RPMI8226 (cell line): Measurements from ENCODE around the gene FAM53A.

Experiments used
- DNase-seq: peaks from one replicate; pipeline ENCODE4 v3.0.0-alpha.2; 2015

The FAM53A gene, protein sequence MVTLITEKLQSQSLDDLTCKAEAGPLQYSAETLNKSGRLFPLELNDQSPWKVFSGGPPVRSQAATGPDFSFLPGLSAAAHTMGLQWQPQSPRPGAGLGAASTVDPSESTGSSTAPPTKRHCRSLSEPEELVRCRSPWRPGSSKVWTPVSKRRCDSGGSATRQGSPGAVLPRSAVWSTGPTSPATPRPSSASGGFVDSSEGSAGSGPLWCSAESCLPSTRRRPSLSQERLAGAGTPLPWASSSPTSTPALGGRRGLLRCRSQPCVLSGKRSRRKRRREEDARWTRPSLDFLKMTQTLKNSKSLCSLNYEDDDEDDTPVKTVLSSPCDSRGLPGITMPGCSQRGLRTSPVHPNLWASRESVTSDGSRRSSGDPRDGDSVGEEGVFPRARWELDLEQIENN

DNA sequence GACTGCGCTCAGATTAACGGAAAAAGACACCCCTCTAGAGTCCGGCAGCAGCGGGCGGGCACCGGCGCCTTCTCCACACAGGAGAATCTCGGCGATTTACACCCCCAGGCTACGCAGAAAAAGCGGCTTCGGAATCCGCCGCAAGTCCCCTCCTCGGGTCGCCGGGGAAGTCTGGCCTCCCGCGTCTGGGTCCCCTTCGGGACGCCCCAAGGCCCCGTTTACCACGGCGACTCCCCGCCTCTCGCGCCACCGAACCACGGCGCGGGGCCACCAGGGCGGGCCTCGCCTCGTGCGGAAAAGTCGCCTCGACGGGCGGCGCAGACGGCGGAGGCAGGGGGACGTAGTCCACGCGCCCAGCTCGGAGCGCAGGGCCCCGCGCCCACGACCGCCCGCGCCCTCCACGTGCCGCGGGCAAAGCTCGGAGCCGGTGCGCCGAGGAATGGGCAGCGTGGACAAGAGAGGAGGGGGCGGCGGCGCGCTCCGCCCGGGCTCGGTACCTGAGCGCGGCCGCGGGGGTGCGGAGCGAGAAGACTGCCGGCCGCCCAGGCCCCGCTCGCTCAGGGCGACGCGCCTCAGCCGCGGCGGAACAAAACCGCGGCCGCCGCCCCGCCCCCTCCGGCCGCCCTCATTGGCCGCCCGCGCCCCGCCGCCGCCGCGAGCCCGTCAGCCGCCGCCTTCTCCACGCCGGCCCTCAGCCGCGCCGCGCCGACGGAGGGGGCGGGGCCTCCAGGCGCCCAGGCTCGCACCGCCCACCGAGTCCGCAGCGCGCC, at the start of gene FAM53A:
TSS of gene FAM53A (minus strand) at position 578 of the 770 bp plus-strand sequence. CDS start 15,572 bp downstream, outside the sequence.
- peak; percentile 87 for DNase-seq

DNA sequence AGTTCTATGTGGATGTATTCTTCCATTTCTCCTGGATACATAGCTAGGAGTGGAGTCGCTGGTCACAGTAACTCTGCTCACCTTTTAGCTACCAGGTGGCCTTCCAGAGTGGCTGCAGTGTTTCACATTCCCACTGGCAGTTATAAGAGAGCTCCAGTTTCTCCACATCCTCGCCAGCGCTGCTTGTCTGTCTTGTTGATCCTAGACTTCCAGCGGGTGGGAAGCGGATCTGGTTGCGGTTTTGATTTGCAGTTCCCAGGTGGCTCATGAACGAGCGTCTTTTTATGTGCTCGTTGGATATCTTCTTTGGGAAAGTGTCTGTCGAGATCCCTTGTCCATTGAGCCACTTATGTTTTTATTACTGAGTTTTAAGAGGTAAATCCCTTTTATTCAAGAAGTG, 48.8 kb upstream of the FAM53A start:
- no peak for DNase-seq

DNA sequence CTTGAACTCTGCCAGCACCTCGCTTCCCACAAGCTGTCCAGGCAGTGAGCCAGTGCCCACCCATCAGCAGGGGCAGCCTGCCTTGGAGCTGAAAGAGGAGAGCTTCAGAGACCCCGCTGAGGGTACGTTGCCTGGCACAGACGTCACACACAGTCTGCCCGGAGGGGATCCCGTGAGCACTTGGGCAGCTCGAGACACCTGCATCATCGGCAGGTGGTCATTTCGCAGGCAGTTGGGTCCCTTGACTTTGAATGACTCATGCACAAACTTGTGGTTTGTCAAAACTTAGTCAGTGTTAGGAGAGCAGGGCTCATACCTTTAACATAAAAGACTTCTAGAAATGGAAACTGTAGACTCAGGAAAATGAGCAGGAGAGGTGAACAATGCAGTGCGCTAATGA, 47.1 kb upstream of the FAM53A start:
- DNase-seq: no peak

DNA sequence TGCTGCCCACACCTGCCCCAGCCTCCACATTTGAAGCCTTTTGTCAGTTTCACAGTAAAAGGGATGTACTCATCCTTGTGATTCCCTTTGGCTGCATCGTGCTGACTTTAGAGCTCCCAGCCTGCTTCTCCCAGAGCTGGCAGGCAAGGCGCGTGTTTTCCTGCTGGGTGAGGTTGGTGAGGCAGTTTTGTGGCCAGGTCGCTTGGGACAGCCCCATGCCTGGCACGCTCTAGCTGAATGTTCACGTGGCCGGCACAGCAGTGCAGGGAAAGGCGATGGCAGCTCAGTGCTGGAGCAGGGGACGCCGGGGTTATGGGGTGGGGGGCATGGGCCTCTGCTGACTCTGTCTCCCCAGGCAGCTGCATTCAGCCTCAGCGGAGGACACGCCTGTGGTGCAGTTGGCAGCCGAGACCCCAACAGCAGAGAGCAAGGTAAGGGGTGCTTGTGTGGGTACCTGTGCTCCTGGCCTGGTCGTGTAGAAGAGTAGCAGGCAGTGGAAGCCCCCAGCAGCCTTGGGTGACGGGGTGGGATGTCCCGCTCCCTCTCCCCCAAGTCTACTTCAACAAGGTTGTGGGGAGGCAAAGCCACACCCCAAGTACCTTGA, 46.5 kb upstream of the FAM53A start:
- no peak for DNase-seq

DNA sequence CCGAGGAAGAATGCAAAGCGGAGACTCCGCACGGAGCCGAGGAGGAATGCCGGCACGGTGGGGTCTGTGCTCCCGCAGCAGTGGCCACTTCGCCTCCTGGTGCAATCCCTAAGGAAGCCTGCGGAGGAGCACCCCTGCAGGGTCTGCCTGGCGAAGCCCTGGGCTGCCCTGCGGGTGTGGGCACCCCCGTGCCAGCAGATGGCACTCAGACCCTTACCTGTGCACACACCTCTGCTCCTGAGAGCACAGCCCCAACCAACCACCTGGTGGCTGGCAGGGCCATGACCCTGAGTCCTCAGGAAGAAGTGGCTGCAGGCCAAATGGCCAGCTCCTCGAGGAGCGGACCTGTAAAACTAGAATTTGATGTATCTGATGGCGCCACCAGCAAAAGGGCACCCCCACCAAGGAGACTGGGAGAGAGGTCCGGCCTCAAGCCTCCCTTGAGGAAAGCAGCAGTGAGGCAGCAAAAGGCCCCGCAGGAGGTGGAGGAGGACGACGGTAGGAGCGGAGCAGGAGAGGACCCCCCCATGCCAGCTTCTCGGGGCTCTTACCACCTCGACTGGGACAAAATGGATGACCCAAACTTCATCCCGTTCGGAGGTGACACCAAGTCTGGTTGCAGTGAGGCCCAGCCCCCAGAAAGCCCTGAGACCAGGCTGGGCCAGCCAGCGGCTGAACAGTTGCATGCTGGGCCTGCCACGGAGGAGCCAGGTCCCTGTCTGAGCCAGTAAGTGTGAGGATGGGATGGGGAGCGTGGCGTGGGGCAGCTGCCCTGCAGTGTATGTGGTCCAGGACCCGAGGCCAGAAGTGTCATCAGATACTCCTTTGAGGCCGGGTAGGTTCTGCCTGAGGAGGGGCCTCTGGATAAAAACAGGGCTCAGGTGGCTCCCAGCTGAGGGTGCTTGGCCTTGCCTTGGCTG, 44.2 kb upstream of the FAM53A start:
- no peak for DNase-seq

DNA sequence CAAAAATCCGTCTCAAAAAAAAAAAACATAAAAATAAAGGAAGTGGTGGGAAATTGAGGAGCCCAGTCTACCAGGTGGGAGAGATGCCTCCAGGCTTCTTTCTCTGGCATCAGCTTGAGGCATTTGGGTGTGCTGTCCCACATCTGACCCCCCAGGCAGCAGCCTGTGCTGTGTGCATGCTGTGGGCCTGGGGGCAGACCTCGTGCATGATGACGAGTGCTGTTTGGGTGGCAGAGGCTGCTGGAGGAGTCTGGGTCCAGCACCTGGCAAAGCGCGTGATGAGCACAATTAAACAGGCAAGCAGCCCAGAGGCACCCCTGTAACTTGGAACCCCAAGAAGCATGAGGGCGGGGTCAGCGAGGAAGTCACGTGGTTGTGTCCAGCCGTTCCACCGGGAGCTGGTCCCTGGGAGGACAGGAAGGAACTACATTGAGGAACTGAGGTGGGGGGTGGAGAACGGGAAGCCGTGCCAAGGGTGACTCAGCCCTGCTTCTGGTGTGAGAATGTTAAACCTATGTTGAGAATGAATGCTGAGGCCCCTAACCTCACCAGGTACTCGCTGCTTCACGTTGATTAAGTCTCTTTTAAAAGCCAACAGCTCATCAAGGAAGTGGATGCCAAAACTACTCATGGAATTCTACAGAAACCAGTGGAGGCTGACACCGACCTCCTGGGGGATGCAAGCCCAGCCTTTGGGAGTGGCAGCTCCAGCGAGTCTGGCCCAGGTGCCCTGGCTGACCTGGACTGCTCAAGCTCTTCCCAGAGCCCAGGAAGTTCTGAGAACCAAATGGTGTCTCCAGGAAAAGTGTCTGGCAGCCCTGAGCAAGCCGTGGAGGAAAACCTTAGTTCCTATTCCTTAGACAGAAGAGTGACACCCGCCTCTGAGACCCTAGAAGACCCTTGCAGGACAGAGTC, 43.3 kb upstream of the FAM53A start:
- no peak for DNase-seq

DNA sequence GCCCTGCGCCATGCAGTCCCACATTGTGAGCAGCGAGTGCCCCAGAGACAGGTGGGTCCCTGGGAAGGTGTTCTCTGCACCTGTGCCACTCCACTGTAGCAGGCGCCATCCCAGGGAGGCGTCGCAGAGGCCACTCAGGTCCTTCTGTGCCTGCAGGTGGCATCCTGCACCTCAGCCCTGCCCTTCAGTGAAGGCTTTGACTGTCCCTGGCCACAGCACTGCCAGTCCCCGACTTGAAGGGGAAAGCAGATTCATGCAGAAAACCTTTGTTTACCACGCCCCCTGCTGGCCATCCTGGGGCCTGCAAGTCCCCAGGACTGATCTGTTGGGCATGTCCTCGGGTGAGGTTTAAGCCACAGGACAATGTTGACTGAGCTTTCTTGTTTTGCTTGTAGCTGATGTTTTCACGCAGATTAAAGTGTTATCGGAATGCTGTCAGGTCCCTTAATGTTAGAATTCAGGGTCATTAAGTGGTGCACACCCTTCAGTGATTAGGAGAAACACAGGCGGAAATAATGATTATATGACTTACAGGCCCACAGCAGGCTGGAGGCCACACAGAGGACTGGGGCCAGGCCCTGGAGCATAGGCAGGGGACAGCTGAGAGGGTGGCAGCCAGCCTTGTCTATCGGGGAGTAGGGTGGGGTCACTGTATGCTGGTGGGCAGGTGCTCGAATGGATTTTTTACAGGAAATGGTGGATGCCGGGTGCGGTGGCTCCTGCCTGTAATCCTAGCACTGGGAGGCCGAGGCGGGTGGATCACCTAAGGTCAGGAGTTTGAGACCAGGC, 42.2 kb upstream of the FAM53A start:
- DNase-seq: peak; percentile 79

DNA sequence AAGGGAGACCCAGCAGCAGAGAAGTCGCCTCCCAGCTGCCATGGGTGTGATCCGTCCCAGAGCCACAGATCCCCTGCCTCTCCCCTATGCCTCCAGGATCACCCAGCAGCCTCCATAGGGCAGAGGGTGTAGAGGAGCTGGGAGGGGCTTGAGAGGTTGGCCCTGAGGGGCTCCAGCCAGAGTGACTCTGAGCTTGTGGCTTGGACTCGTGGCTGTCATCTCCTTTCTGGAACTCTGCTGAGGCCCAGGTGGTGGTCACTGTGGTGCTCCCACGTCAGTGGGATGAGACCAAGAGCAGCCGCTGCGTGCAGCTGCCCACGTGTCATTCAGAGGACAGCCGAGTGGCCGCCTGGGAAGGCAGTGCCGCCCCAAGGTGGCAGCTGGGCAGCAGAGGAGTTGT, 41.4 kb upstream of the FAM53A start:
- DNase-seq: no peak

DNA sequence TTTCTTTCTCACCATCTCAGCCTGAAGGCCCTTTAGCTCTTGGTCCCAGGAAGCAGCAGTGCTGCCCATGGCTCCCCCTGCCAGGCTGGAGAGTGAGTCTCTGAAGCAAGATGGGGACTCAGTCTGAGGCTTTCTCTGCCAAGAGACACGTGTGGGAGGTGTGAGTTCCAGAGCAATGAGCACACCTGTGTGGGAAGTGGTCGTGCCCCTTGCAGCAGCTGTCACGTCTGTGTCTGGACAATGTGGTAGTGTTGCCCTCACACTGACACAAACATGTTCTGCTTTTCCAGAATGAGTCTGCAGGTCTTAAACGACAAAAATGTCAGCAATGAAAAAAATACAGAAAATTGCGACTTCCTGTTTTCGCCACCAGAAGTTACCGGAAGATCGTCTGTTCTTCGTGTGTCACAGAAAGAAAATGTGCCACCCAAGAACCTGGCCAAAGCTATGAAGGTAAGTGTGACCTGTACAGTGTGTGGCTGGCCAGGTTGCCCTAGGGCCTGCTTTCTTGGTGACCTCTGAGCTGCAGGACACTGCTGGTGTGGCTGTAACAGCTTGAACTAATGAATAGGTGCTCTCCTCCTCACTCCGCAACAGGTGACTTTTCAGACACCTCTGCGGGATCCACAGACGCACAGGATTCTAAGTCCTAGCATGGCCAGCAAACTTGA, 39.2 kb upstream of the FAM53A start:
- DNase-seq: no peak

DNA sequence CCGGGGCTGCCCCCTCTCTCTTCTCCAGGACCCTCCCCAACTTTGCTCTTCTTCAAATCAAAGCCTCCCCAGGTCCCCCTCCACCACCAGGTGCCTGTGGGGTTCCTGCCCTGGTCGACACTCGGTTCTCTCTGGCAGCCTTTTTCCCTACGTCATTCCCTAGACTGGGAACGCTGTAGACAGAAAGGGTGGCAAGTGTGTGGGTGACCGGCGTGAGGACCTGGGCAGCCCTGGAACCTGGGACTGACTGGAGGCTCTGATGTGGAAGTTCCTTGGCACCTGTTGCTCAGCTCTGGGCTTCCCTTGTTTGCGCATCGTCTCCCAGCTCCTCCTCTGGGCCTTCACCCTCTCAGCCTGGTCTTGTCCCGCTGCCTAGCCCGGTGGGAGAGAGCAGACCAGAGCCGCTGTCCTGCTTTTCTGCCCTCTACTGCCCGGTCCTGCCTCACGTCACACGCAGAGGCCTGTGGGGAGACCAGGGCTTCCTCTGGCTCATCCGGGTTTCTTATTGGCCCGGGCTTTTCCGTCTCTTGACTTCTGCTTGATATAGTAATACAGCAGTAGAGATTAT, 38.5 kb upstream of the FAM53A start:
- DNase-seq: no peak

DNA sequence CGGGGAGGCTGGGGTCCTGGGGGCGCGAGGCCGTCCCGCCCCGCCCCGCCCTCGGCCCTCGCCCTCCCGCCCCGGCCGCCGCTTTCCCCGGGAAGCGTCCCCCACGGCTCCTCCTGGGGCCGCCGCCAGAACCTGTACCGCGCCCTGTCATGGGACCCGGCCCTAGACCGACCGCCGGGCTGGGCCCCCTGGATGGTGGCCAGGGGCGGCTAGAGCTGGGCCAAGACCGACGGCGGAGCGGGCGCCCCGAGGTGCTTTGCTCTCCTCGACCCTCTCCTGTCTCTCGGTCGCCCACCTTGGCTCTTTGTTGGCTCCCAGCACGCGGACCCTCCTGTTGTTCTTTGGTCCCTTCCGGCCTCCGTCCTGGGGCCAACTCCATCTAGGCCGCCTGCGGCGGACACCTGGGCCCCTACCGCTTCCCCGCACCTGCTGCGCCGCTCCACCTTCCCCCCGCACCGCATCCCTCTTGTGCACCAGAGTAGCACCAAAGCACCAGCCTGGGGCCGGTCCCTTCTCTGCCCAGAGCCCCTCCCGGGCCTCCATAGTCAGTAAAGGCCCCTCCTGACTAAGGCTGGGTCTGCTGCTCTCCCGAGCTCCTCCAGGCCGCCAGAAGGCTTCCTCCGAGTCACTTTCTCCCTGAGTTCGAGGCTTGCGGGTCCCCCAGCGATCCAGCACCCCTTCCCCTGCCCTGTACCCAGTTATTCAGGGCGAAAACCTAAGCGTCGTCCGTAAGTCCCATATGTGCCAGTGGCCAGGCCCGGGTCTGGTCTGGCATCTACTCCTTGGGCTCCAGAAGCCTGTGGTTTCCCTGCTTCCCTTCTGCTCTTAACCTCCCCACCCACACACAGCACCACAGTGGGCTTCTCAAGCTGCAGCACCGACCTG, 37.8 kb upstream of the FAM53A start:
- DNase-seq: no peak

DNA sequence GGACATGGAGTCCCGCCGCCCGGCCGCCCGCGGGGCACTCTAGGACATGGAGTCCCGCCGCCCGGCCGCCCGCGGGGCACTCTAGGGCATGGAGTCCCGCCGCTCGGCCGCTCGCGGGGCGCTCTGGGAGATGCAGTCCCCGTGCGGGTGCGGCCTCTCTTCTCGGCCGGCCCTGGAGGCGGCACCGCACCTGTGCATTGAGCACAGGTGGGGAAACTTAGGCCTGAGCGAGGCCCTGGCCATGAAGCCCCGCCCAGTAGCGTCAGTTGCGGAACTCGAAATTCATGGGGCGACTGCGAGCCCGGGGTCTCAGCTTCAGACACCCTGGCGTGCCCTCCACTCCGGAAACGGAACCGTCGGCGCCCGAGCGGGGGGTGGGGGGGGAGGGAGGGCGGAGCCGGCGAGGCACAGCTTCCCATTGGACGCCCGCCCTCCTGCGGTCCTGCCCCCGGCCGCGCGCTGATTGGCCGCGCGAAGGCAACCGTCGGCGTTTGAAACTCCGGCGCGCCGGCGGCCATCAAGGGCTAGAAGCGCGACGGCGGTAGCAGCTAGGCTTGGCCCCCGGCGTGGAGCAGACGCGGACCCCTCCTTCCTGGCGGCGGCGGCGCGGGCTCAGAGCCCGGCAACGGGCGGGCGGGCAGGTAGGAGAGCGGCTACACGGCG, 37.0 kb upstream of the FAM53A start, which contains the start of the genes TACC3 and TMEM129:
TSS of gene TACC3 (plus strand) at position 519 of the 663 bp plus-strand sequence. CDS start 1,901 bp downstream, outside the sequence.
TSS of gene TMEM129 (minus strand) at position 321 of the 663 bp plus-strand sequence. CDS start 486 bp downstream, outside the sequence.
- peak; percentile 97 for DNase-seq

DNA sequence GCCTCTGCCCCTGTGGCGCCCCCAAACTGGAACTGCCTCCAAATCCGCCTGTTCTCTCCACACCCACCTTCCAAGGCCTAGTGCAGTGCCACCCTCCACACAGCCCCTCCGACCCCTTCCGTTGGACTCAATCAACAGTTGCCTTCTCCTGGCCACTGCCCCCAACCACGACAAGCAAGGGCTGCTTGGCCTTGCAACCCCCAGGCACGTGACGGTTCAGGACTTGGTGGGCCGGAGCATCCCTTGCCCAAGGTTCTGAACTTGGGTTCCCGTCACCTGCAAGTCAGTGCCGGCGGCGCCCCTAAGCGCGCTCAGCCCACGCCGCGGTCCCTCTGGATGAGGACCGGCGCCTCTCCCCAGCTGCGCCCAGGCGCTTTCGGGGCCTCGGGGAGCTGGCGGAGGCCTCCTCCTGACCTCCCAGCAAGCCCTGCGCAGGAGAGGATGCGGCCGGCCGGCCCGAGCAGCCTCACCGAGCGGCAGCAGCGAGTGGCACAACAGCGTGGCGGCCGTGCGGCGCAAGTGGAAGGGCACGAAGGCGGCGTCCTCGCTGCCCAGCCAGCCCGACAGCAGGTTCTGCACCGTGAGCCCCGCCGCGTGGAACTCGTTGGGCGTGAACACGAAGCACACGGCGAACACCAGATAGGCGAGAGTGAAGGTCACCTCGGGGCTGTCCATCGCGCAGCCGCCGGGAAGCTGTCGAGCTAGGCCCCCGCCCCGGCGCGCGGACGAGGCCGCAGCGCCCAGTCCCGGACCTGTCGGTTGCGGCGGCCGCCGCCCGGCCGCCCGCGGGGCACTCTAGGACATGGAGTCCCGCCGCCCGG, 36.3 kb upstream of the FAM53A start:
- DNase-seq: peak; percentile 48

DNA sequence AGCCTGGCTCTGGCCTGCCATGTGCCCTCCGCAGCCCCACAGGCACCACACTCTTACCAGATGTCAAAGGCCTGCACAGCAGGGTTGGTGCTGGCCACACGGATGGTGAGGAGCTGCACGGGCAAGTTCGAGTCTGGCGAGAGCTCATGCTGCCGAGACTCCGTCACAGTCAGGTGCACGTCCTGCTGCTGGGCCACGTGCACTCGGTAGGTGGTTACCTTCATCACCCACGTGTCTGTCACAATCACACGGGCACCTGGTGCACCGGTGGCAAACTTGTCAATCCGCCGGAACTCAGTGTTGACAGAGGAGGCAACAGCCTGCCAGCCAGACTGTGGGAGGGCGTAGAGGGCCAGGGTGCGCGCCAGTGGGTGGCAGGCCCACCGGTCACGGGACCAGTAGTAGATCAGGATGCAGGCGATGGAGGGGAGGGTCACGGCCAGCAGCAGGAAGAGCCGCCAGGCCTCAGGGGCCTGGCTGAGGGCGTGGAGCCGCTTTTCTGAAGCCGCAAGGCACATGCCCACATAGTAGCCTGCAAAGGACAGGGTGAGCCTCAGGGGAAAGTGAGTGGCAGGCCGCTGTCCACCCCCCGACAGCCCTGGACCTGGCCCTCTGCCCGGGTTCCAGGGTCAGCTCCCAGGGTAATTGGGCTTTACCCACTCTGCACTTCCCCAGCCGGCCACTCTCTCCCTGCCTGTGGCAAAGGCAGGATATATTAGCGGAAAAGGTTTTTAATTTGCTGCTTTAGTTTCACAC, 34.2 kb upstream of the FAM53A start:
- no peak for DNase-seq

DNA sequence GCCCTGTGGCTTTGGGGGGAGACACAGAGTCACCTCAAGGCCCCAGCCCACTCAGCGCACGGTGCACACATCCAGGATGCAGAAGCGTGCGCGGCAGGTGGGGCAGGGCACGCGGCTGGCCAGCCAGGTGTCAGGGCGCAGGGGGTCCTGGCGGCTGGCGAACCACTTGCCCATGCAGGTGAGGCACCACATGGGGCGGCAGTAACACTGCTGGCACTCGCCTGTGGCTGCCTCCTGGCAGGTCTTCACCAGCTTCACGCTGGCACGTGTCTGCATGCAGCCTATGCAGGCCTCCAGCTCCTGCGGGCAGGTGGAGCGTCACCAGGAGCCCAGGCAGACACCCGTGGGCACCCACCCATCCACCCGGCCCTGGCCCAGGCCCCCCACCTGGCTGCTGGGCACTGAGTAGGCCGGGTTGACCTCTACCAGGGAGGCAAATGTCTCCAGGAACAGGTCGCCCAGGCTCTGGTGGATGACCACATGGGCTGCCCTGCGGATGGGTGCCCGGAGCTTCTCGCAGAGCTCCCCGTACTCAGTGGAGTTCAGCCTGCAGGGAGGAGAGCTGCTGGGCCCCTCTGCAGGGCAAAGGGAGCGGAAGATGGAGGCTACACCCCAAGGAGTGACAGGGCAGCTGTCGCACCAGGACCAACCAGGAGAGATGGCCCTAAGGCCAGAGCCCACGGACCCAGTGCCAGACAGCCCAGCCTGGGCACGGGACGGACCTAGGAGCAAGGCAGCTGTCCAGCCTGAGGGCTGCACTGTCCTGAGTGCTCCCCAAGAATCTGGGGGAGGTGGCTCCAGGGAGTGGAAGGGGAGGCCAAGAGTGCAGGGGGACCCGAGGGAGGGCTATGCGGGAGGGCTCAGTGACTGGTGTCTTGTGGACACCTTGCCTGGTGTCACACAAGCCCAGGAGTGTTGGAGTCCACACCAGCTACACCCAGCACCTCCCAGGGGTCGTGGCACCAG, 33.3 kb upstream of the FAM53A start:
- DNase-seq: no peak
